ENCODE data around the gene PRC1.

- TF ChIP-seq CTCF (IDR thresholded peaks at IDR 0.05) = no peak
- no peak for TF ChIP-seq POLR2A (IDR thresholded peaks at IDR 0.05)
These were observed 43.7 kb downstream of the PRC1 start for GRCh38 chr15:90950676-90951075.

Data from testis (tissue), 2 donors.